Activated T-cell treated with anti-CD3 and anti-CD28 coated beads, Interleukin-2, amount 50 U/mL, for 72 hours (primary cell): ENCODE results near the gene TBCA. TPM values are rescaled to one million over a fixed set of nuclear protein-coding genes. Genes with fewer than 3 reads are reported as not detected.

Experiments used
- ATAC-seq, 2 donors: fragments of 150-1000 bp; cut with Tn5 transposase; replicated peaks in 1 of 2; 2 replicates each; pipeline ENCODE4 v1.10.0; 2021; ENCODE audit warnings: moderate library complexity in 2 of 2, mild to moderate bottlenecking in 1 of 2
- DNase-seq, 2 donors: peaks; one replicate each; pipeline ENCODE4 v3.0.0; 2021 to 2022; ENCODE audit warnings: mixed read lengths in 1 of 2
- H3K27ac Mint-ChIP-seq: one replicate; pipeline ENCODE4 v1.8.0; 2022; ENCODE audit warnings: mild to moderate bottlenecking, moderate library complexity, mixed read lengths
- H3K27me3 Mint-ChIP-seq: one replicate; pipeline ENCODE4 v1.8.0; 2022; ENCODE audit warnings: low read depth, mixed read lengths
- H3K36me3 Mint-ChIP-seq, 2 donors: one replicate each; pipeline ENCODE4 v1.8.0; 2022; ENCODE audit warnings: mixed read lengths in 2 of 2, mild to moderate bottlenecking in 1 of 2; ENCODE audit not compliant: insufficient read depth in 2 of 2
- H3K4me1 Mint-ChIP-seq: one replicate; pipeline ENCODE4 v1.8.0; 2022; ENCODE audit warnings: low read depth, mixed read lengths
- H3K4me3 Mint-ChIP-seq, 2 donors: one replicate each; pipeline ENCODE4 v1.8.0; 2022; ENCODE audit warnings: mild to moderate bottlenecking in 2 of 2, mixed read lengths in 2 of 2, moderate library complexity in 2 of 2
- H3K9me3 Mint-ChIP-seq, 2 donors: one replicate each; pipeline ENCODE4 v1.8.0; 2022; ENCODE audit warnings: mixed read lengths in 2 of 2
- total RNA-seq, 2 donors: library from RNA; stranded (reverse); gene quantifications; one replicate each; pipeline ENCODE4 v1.2.3, GENCODE V29; 2022

TBCA gene
- total RNA-seq, 2 donors from 2014 or later = 163 to 175 TPM

DNA sequence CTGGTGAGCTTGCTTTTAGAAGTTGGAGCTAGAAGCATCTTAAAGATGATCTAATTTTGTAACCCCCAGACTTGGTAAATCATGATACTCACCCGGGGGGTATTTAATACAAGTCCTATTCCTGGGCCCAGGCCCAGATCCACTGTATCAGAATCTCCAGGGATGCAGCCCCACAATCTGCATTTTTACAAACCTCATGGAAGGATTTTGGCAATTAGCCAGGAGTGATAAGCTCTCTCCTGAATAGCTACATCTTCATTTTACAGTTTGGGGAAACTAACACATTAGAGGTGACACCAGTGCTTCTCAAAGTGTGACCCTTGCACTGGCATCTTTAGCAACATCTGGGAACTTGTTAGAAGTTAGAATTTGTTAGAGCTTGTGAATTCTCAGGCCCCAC, 106.5 kb downstream of the TBCA start:
- no peak overlapping the region for H3K27ac Mint-ChIP-seq
- H3K36me3 Mint-ChIP-seq = no peaks in the 10 kb centered on the region
- ATAC-seq = no peak
- peaks cover 0 to 1% of the 10 kb centered on the region in 2 donors for H3K9me3 Mint-ChIP-seq
- peaks cover 14% of the 10 kb centered on the region for H3K27me3 Mint-ChIP-seq
- H3K4me1 Mint-ChIP-seq = no peaks in the 10 kb centered on the region
- no peak for DNase-seq
- H3K4me3 Mint-ChIP-seq = no peak overlapping the region

DNA sequence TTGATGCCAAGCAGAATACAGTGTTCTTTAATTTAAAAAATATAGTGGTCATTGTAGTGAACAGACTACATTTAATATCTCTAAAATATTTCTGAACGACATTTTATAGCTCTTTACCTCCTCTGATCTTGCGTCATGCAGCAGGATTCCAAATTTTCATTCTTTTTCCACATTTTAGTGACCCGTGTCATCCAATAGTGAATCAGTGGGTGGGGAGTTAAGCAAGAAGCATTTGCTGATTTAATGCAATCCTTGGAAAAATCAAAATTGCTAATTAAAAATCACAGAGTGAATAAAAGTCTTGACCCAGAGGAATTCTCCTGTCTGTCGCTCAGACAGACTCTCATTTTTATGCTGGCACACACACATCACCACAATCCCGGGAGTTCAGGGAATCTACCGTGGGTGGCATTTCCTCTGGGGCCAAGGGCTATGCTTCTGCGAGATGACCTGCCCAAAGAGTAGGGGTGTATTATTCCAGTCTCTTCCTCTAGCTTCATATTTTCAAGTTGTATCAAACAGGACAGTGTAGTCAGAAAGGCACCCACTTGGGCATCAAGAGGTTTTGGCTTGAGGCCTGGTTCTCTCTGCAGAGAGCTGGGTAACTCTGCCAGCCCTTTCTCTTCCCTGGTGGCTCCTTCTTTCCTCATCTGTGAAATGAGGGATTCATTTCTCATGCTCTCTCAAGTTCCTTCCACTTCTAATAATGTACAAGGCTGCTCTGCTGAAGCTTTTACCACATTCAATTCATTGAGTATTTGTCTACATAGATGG, 112.9 kb downstream of the TBCA start:
- H3K4me1 Mint-ChIP-seq = peaks cover 18% of the 10 kb centered on the region
- ATAC-seq = peak; percentile 37 to 50

DNA sequence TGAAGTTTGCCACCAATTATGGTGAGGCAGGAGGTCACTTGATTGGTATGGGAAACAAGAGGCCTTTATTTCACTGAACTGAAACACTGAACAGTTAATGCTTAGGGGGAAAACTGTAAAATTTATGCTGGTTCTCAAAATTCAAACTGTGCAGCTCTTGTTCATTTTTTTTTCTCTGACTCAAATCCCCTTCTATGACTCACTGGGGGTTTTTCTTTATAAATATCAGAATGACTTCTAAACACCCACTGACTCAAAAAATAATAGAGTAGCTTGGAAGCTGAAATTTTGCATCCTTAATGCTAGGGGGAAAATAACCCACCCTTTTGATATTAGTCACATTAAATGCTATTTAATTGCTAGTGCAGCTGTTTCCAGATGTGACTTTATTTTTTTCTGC, 113.5 kb downstream of the TBCA start:
- DNase-seq (no peak), ATAC-seq (peak; percentile 77 to 80)
- Mint-ChIP-seq H3K27me3 (peaks cover 25% of the 10 kb centered on the region), H3K36me3 (no peaks in the 10 kb centered on the region), H3K27ac (no peak overlapping the region), H3K9me3 (no peaks in the 10 kb centered on the region), H3K4me1 (peaks cover 18% of the 10 kb centered on the region), H3K4me3 (no peak overlapping the region)

More for the DNA sequence above, 112.9 kb downstream of the TBCA start:
- no peak overlapping the region for H3K27ac Mint-ChIP-seq
- peak overlapping the region in 1 of 2 donors; percentile 43 for H3K4me3 Mint-ChIP-seq
- H3K27me3 Mint-ChIP-seq = peaks cover 19% of the 10 kb centered on the region
- no peaks in the 10 kb centered on the region for H3K9me3 Mint-ChIP-seq
- no peak for DNase-seq
- H3K36me3 Mint-ChIP-seq = no peaks in the 10 kb centered on the region

DNA sequence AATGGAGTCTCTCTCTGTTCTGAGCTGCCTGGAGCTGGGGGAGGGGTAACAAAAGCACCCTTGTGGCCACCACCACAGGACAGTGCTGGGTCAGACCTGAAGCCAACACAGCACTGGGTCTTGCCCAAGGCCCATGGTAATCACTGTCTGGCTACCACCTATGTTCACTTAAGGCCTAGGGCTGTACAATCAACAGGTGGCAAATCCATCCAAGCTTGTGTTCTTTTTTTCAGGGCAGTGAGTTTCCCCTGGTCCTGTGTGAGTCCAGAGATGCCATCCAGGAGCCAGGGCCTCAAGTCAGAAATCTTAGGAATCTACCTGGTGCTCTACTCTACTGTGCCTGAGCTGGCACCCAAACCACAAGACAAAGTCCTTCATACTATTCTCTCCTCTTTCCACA, 117.5 kb downstream of the TBCA start:
- no peaks in the 10 kb centered on the region for H3K36me3 Mint-ChIP-seq
- H3K27me3 Mint-ChIP-seq = peaks cover 50% of the 10 kb centered on the region
- ATAC-seq = no peak

DNA sequence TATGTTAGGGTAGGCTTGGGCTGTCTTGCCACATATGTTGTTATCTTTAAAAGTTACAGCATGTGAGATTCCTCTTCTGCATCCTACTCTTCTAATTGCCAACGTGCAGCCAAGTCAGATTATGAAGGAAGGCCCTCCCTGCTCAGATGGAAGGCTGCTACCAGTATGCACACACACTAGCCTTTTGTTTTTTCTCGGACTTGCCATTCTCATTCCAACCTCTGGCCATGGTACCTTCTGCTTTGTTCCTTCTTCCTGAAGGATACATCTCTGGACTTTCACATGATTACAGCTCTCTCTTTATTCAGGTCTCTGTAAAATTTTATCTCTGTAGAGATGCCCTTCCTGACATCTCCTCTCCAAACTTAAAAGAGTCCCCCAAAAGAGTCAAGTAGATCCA, 124.8 kb downstream of the TBCA start:
- Mint-ChIP-seq H3K36me3 (no peaks in the 10 kb centered on the region), H3K27ac (no peak overlapping the region), H3K4me1 (no peaks in the 10 kb centered on the region), H3K9me3 (no peaks in the 10 kb centered on the region), H3K4me3 (no peak overlapping the region), H3K27me3 (peaks cover 83% of the 10 kb centered on the region)
- ATAC-seq (no peak), DNase-seq (no peak)

More for the DNA sequence above, 117.5 kb downstream of the TBCA start:
- Mint-ChIP-seq H3K27ac (no peak overlapping the region), H3K4me3 (no peak overlapping the region), H3K4me1 (peaks cover 17% of the 10 kb centered on the region), H3K9me3 (no peaks in the 10 kb centered on the region)
- no peak for DNase-seq

DNA sequence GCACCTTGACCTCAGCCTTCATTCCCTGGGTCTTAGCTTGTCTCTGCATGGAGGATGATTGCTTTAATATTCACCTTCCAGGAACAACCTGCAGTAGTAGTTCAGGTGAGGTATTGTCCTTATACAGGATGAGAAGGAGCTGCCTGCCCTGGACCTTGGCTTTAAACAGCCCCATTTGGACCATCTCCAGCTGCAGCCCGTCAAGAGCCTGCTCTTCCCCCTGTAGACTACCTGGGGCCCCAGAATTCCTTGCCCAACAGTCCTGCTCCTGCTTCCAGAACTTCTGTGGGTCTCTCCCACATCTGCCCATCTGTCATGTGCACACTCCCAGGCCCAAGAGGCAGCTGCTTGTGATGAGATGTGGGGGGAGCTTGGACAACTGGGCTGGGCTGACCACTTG, 125.5 kb downstream of the TBCA start:
- H3K27ac Mint-ChIP-seq = no peak overlapping the region
- DNase-seq (no peak), ATAC-seq (no peak)
- no peak overlapping the region for H3K4me3 Mint-ChIP-seq
- no peaks in the 10 kb centered on the region for H3K9me3 Mint-ChIP-seq
- H3K27me3 Mint-ChIP-seq = peaks cover 81% of the 10 kb centered on the region
- no peaks in the 10 kb centered on the region for H3K4me1 Mint-ChIP-seq
- H3K36me3 Mint-ChIP-seq = no peaks in the 10 kb centered on the region

DNA sequence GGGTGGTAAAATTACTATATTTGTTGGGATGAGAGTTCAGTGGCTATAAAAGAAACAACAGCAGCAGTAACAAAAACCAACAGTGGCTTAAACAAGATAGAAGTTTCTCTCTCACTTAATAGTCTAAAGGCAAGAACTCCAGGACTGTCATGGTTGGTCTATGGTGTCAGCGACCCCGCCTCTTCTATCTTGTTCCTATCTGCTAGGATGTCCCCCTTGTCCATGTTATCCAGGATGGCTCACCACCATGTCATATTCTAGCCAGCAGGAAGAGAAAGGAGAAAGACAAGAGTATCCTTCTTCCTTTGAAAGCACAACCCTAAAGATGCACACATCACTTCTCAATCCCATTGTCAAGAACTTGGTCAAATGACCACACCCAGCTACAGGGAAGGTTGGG, 126.4 kb downstream of the TBCA start:
- Mint-ChIP-seq H3K9me3 (no peaks in the 10 kb centered on the region), H3K27ac (no peak overlapping the region)

DNA sequence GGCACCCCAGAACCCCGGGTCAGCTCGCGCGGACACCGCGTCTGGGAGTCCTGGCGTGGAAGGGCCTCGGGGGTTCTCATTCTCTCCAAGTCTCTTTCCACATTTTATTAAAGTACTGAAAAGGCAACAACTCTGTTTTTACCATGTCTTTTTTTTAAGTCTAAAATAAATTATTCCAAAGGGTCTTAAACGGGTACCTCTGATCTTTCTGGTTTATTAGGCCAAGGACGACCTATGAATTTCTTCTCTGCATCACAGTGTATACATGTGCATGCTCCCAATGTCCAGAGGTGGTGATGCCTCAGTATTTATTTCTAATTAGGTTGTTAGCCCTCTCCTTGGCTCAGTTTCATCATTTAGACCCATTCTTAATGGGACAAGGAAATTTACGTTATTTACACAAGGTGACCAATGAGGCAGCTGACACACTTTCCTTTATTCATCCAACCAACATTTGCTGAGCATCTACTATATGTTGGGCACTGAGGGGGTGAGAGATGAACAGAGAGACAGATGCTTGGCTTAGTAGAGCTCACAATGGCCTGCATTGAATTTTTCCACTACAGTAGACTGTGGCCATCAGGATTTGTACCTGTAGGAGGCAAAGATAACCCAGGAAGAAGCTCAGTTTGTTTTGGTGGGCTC, 130.0 kb downstream of the TBCA start:
- DNase-seq = no peak
- H3K4me1 Mint-ChIP-seq = peaks cover 33% of the 10 kb centered on the region
- no peak for ATAC-seq
- no peak overlapping the region for H3K27ac Mint-ChIP-seq
- H3K27me3 Mint-ChIP-seq = peaks cover 91% of the 10 kb centered on the region
- peak overlapping the region; percentile 27 to 46 for H3K4me3 Mint-ChIP-seq
- H3K36me3 Mint-ChIP-seq = peaks cover 0 to under 1% of the 10 kb centered on the region in 2 donors
- no peaks in the 10 kb centered on the region for H3K9me3 Mint-ChIP-seq

More for the DNA sequence above, 126.4 kb downstream of the TBCA start:
- no peak for ATAC-seq
- Mint-ChIP-seq H3K4me1 (peaks cover 2% of the 10 kb centered on the region), H3K36me3 (no peaks in the 10 kb centered on the region), H3K27me3 (peaks cover 81% of the 10 kb centered on the region), H3K4me3 (no peak overlapping the region)
- no peak for DNase-seq

DNA sequence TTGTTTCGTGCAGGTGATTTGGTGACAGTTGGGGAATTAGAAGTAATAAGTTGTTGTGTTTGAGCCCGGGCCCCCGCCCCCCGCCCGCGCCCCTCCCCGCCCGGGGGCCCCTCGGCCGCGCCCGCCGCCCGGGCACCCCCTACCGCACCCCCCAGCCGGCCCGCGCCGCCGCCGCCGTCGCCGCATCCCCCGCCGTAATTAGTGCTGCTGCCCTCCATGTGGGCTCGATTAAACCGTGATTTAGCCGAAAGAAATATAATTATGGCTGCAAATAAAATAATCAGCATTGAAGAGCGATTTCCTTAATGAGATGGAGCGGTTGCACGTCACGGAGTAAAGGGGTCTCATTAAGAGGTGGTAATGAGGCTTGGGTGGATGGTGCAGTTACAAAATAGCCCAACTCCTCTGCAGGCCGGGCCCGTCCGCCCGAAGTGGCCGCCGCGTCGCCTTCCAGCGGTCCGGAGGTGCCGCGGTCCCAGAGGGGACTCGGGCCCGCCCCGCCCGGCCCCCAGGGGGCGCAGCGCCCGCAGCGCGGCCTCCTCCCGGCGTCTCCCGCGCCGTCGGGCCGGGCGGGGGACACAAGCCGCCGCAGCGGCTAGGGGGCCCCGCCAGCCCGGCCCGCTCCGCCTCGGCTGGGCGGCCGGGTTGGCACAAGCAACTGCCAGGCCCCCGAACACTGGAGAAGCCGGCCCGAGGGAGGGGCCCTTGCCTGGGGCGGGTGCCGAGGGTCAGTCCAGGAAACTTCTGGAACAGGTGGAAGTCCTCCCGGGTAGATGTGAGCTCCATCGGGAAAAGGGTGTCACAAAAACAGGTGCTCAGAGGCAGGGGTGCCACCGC, 130.8 kb downstream of the TBCA start:
- Mint-ChIP-seq H3K36me3 (peaks cover 0 to 2% of the 10 kb centered on the region in 2 donors), H3K9me3 (no peaks in the 10 kb centered on the region), H3K4me1 (peaks cover 40% of the 10 kb centered on the region), H3K4me3 (peak overlapping the region; percentile 65 to 78), H3K27ac (no peak overlapping the region), H3K27me3 (peaks cover 94% of the 10 kb centered on the region)
- peak; percentile 91 to 93 for ATAC-seq
- peak; percentile 63 to 74 for DNase-seq

DNA sequence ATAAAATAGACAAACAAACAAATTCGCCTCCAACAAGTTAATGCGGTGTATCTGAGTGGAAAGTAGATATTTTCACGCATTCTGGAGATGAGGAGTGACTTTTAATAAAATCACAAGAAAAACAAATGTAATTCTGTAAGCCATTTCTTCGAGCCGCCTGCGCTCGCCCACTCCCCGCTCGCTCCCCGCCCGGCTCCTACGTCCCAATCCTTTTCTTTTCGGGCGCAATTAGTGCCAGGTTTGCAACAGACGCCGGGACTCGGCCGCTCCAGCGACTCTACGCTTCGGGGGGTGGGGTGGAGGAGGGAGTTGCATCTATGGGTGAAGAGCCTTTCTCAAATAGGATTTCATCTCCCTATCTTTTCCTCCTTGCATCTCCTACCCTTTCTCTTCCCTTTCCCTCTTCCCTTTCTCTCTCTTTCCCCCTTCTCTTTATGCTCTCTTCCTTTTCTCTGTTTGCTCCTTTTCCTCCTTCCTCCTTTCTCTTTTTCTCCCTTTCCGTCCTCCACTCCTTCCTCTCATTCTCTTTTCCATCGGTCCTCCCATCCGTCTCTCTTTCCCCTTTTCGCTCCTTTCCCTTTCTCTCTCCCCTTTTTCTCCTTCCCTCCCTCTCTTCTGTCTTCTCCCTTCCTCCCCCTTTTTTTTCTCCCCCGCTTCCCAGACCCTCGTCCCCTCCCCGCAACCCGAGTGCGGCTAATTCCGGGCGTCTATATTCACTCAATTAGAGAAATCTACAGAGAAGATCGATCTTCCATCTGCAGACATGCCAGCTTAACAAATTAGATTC, 131.6 kb downstream of the TBCA start:
- Mint-ChIP-seq H3K9me3 (peaks cover 0 to 2% of the 10 kb centered on the region in 2 donors), H3K27ac (no peak overlapping the region), H3K36me3 (peaks cover 0 to 4% of the 10 kb centered on the region in 2 donors), H3K27me3 (peaks cover 94% of the 10 kb centered on the region), H3K4me1 (peaks cover 46% of the 10 kb centered on the region), H3K4me3 (peak overlapping the region; percentile 70 to 78)
- DNase-seq (no peak), ATAC-seq (no peak)

DNA sequence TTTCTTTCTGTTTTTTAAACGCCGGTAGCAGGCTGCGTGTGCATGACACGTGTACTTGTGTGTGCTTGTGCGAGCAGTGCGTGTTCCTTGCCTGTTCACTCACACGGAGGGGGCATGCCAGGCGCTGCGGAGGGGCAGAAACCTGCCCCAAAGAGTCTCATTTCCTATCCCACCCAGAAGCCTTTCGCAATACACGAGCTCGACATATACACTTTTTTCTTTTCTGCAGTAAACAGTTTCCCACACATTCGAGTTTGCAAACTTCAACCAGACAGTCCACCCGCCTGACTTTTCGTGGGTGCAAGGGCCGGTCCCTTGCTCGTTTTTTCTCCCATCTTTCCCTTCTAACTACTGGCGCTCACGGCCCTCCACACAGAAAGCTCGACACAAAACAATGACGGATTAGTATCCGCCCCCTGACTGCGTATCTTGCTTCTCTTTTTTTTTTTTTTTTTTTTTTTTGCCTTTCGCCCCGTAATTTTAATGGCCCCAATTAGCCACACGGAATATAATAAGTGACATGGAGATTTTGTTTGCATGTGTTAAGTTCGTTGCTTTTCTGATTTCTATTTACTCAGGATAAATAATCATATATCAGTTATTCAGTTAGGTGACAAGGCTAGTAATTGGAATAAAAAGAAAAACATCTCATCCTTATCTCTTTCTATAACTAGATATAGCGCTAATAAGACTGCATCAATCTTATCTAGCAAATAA, 132.3 kb downstream of the TBCA start:
- Mint-ChIP-seq H3K27ac (peak overlapping the region; percentile 71), H3K9me3 (peaks cover 0 to 2% of the 10 kb centered on the region in 2 donors), H3K4me1 (peaks cover 52% of the 10 kb centered on the region), H3K4me3 (peak overlapping the region; percentile 70 to 78), H3K27me3 (peaks cover 94% of the 10 kb centered on the region), H3K36me3 (peaks cover 2 to 4% of the 10 kb centered on the region in 2 donors)
- DNase-seq (no peak), ATAC-seq (no peak)
